PC-3 (cell line): ENCODE results near the gene TLN1. TPM values are rescaled to one million over a fixed set of nuclear protein-coding genes. Genes with fewer than 3 reads are reported as not detected.

Experiments
- ATAC-seq: fragments of 200-7000 bp; cut with Tn5 transposase; 2 replicates; pipeline ENCODE4 v1.9.1; 2020; ENCODE audit warnings: mild to moderate bottlenecking, moderate library complexity
- BruUV-seq: library from RNA; stranded (reverse); fragments of 400-500 nt; replicated peaks from 2 replicates; lab custom pipeline; 2021; lab: Mats Ljungman, UMichigan
- CTCF ChIA-PET: fragments of 300-600 bp; sonication (Branson Sonifier 250); formaldehyde crosslinking; loops from one replicate; lab custom pipeline; 2022; ENCODE audit warnings: antibody characterized with exemption; lab: Charles Lee
- POLR2A ChIA-PET: fragments of 300-600 bp; sonication (Branson Sonifier 250); formaldehyde crosslinking; loops from one replicate; lab custom pipeline; 2022; ENCODE audit warnings: antibody characterized with exemption; ENCODE audit not compliant: unreplicated experiment; lab: Charles Lee
- DNase-seq: peaks from one replicate; pipeline ENCODE4 v3.0.0-alpha.2; 2015
- H2AFZ ChIP-seq: fragments of 300-600 bp; sonication (generic); 2 replicates; pipeline ENCODE4 v1.6.0; 2016; ENCODE audit warnings: antibody characterized with exemption, low read length
- H3F3A ChIP-seq: fragments of 300-600 bp; sonication (generic); one replicate; pipeline ENCODE4 v1.6.0; 2017; ENCODE audit warnings: antibody characterized with exemption, low read length, control low read depth, mild to moderate bottlenecking; ENCODE audit not compliant: unreplicated experiment
- H3K27ac ChIP-seq: fragments of 300-600 bp; sonication (generic); 2 replicates; pipeline ENCODE4 v1.5.1; 2016; ENCODE audit warnings: mild to moderate bottlenecking, low read length
- H3K27me3 ChIP-seq: fragments of 300-600 bp; sonication (generic); 2 replicates; pipeline ENCODE4 v1.6.1; 2016; ENCODE audit warnings: low read length, mixed read lengths
- H3K36me3 ChIP-seq: fragments of 300-600 bp; sonication (generic); 2 replicates; pipeline ENCODE4 v1.6.1; 2016; ENCODE audit warnings: low read depth, mixed run types, low read length, mixed read lengths
- H3K4me1 ChIP-seq: fragments of 300-600 bp; sonication (generic); 2 replicates; pipeline ENCODE4 v1.5.1; 2016; ENCODE audit warnings: low read length; ENCODE audit not compliant: insufficient read depth
- H3K4me2 ChIP-seq: fragments of 300-600 bp; sonication (generic); 2 replicates; pipeline ENCODE4 v1.6.0; 2016; ENCODE audit warnings: low read length
- H3K4me3 ChIP-seq: fragments of 300-600 bp; sonication (generic); 2 replicates; pipeline ENCODE4 v1.5.1; 2016; ENCODE audit warnings: mild to moderate bottlenecking, low read length, mixed read lengths
- H3K79me2 ChIP-seq: fragments of 300-600 bp; sonication (generic); 2 replicates; pipeline ENCODE4 v1.6.1; 2017; ENCODE audit warnings: low read length, mixed read lengths
- H3K9ac ChIP-seq: fragments of 300-600 bp; sonication (generic); 2 replicates; pipeline ENCODE4 v1.6.0; 2016; ENCODE audit warnings: mild to moderate bottlenecking, low read length
- H3K9me2 ChIP-seq: fragments of 300-600 bp; sonication (generic); replicated peaks from 2 replicates; pipeline ENCODE4 v1.6.1; 2016; ENCODE audit warnings: mixed run types, low read length, mixed read lengths
- H3K9me3 ChIP-seq: fragments of 300-600 bp; sonication (generic); 2 replicates; pipeline ENCODE4 v1.6.1; 2016; ENCODE audit warnings: low read length, mixed read lengths
- H4K20me1 ChIP-seq: fragments of 300-600 bp; sonication (generic); 2 replicates; pipeline ENCODE4 v1.6.1; 2016; ENCODE audit warnings: low read length, mixed read lengths
- EZH2 ChIP-seq: fragments of 300-600 bp; sonication (generic); IDR thresholded peaks from one replicate; pipeline ENCODE4 v1.6.1; 2017; ENCODE audit warnings: antibody characterized with exemption, mild to moderate bottlenecking, low read length; ENCODE audit not compliant: unreplicated experiment
- EZH2phosphoT487 ChIP-seq: fragments of 300-600 bp; sonication (generic); IDR thresholded peaks from 2 replicates; pipeline ENCODE4 v1.6.1; 2018; ENCODE audit warnings: mild to moderate bottlenecking, antibody characterized with exemption, low read length, borderline replicate concordance
- intact Hi-C: fragments of 100-400 bp; cut with micrococcal nuclease; formaldehyde crosslinking; loops from 2 replicates; pipeline ENCODE4 v1.9.0; 2023
- total RNA-seq: library from RNA; depleted of rRNA; stranded (reverse); fragments of >200 nt; gene quantifications from 2 replicates; pipeline ENCODE4 v1.2.3, GENCODE V29; 2014
- TF ChIP-seq, protein P1 (sequence below): fragments of 300-600 bp; sonication (generic); conservative IDR thresholded peaks from 2 replicates; pipeline ENCODE4 v1.5.1; 2017; ENCODE audit warnings: antibody characterized with exemption, low read depth, mild to moderate bottlenecking, low read length

Gene TLN1
- total RNA-seq, 1 experiment from 2014 or later = 118 TPM

DNA sequence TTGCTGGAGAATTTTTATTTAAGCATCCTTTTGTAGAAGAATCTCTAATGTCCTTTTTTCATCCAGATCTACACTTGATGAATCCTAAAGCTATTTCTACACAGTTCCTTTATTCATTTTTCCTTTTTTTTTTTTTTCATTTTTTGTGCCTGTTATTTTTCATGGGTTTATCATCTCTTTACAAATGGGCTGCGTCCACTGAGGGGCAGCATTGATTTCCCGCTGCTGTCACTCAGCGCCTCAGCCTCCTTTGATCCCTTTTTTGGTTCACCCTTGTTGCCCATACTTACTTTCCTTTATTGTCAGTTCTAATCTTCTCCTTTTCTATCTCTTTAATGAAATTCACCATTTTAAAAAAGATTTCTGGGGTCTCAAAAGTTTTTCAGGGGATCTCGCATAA is 27.8 kb upstream of the TLN1 start:
- intact Hi-C loops = no loop called here
- CTCF ChIA-PET = no interaction called here
- Histone ChIP-seq H4K20me1 (no peaks in the 10 kb centered on the region), H3K79me2 (peaks cover 20% of the 10 kb centered on the region), H3K9ac (no peak overlapping the region), H3K4me3 (no peak overlapping the region), H3K27me3 (no peaks in the 10 kb centered on the region), H3K27ac (no peak overlapping the region), H3K4me2 (no peak overlapping the region), H3K4me1 (peaks cover 26% of the 10 kb centered on the region), H2AFZ (no peak overlapping the region), H3F3A (no peaks in the 10 kb centered on the region), H3K9me3 (no peaks in the 10 kb centered on the region), H3K9me2 (no peaks in the 10 kb centered on the region), H3K36me3 (no peaks in the 10 kb centered on the region)
- POLR2A ChIA-PET = interaction anchor here (0.6 to 0.7 kb wide), 2 partner anchors 29 to 96 kb away, joined by 4 to 14 read pairs; no protein-coding TSS in a partner anchor
- TF ChIP-seq EZH2phosphoT487 (no peak), EZH2 (no peak)
- TF ChIP-seq, protein P1, sequence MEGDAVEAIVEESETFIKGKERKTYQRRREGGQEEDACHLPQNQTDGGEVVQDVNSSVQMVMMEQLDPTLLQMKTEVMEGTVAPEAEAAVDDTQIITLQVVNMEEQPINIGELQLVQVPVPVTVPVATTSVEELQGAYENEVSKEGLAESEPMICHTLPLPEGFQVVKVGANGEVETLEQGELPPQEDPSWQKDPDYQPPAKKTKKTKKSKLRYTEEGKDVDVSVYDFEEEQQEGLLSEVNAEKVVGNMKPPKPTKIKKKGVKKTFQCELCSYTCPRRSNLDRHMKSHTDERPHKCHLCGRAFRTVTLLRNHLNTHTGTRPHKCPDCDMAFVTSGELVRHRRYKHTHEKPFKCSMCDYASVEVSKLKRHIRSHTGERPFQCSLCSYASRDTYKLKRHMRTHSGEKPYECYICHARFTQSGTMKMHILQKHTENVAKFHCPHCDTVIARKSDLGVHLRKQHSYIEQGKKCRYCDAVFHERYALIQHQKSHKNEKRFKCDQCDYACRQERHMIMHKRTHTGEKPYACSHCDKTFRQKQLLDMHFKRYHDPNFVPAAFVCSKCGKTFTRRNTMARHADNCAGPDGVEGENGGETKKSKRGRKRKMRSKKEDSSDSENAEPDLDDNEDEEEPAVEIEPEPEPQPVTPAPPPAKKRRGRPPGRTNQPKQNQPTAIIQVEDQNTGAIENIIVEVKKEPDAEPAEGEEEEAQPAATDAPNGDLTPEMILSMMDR = no peak
- DNase-seq (no peak), ATAC-seq (no peak)
- BruUV-seq = no TSS peak

DNA sequence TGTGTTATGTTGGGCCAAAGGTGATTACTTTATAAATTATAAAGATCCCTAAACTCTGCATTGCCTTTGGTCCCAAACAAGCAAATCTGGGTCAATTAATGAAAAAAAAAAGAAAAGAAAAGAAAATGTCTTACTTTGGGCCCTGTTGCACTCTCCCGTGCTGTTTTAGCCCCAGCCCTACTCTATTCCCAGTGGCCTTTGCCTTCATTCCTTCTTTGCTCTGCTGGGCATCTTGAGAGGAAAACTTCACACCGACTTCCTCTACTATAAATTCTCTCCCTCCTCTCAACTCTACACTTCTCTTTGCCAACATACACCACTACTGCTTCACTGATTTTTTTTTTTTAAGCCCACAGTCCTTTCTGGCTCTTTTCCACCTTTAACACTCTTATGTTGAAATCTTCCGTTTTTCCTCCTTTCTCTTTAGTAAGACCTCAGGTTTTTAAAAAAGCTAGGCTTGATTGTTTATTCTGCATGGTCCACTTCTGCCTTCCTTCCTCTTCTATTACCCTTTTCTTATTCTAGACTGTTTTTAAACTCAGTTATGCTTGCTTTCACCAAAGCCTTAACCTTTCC is 26.6 kb upstream of the TLN1 start:
- Histone ChIP-seq H3K9me2 (no peaks in the 10 kb centered on the region), H3K4me3 (no peak overlapping the region; the same call in 1 of the 2 replicates), H2AFZ (no peak overlapping the region), H4K20me1 (no peaks in the 10 kb centered on the region), H3K27me3 (no peaks in the 10 kb centered on the region), H3K9ac (no peak overlapping the region), H3K4me1 (peaks cover 30% of the 10 kb centered on the region), H3K79me2 (peaks cover 20% of the 10 kb centered on the region), H3F3A (no peaks in the 10 kb centered on the region), H3K36me3 (no peaks in the 10 kb centered on the region), H3K9me3 (no peaks in the 10 kb centered on the region), H3K4me2 (peak overlapping the region; percentile 90), H3K27ac (no peak overlapping the region)
- DNase-seq (no peak), ATAC-seq (no peak)
- intact Hi-C loops = no loop called here
- ChIA-PET CTCF (no interaction called here), POLR2A (no interaction called here)
- TF ChIP-seq, protein P1 = no peak
- no peak for TF ChIP-seq EZH2
- TF ChIP-seq EZH2phosphoT487 = no peak
- BruUV-seq = no TSS peak

DNA sequence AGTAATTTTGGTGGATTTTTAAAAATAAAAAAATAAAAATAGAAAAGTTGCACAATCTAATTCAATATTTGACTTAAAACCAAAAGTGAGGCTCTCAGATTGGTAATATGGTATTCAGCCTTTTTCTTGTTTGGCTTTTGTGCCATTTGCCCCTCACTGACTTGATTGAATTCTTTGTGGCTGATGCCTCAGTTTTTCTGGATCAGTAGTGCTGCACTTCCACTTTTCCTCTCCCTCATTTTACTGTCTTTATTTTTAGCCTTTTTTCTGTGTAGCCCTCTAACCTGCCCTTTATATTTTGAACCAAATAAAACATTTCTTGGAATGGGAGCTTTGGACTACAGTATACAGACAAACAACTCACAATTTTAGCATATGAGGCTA is 25.9 kb upstream of the TLN1 start:
- no peaks in the 10 kb centered on the region for H3F3A ChIP-seq
- TSS peak; percentile 45 for BruUV-seq
- ATAC-seq (no peak), DNase-seq (no peak)
- peak overlapping the region; percentile 90 for H3K4me2 ChIP-seq
- ChIA-PET CTCF (no interaction called here), POLR2A (no interaction called here)
- intact Hi-C loops = loop anchor here (1.0 kb wide), 1 partner anchor 13 kb away; no protein-coding TSS in a partner anchor
- H3K79me2 ChIP-seq = peaks cover 20% of the 10 kb centered on the region
- no peaks in the 10 kb centered on the region for H3K27me3 ChIP-seq
- TF ChIP-seq, protein P1 = no peak
- TF ChIP-seq EZH2phosphoT487 (no peak), EZH2 (no peak)
- H3K4me3 ChIP-seq = peak overlapping the region; percentile 71
- no peaks in the 10 kb centered on the region for H3K36me3 ChIP-seq
- no peaks in the 10 kb centered on the region for H4K20me1 ChIP-seq
- H3K4me1 ChIP-seq = peaks cover 30% of the 10 kb centered on the region
- no peaks in the 10 kb centered on the region for H3K9me3 ChIP-seq
- H2AFZ ChIP-seq = no peak overlapping the region
- H3K27ac ChIP-seq = peak overlapping the region; percentile 79
- no peaks in the 10 kb centered on the region for H3K9me2 ChIP-seq
- peak overlapping the region; percentile 76 for H3K9ac ChIP-seq
